Measurements from ENCODE around the gene ANKS1B. TPM values are rescaled to one million over a fixed set of nuclear protein-coding genes. Genes with fewer than 3 reads are reported as not detected.

ANKS1B gene
- total RNA-seq, 1 experiment from 2014 or later, result 9.7 TPM

DNA sequence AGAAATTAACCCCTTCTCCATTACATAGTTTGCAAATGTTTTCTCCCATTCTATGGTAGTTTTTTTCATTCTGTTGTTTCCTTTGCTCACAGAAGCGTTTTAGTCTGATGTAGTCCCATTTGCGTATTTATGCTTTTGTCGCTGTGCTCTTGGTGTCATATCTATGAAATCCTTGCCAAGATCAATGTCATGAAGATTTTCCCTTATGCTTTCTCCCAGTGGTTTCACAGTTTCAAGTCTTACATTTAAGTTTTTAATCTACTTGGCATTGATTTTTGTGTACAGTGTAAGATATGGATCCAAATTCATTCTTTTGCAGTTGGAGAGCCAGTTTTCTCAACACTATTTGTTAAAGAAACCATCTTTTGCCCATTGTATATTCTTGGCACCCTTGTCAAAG lies 982.0 kb downstream of the ANKS1B start:
- Histone ChIP-seq H3K27ac (ENCODE audit: low read length) (no peak overlapping the region), H3K9me3 (ENCODE audit: control insufficient read depth, insufficient read depth, low read depth, low read length) (no peaks in the 10 kb centered on the region), H3K4me3 (ENCODE audit: low read depth in 2 of 2, low read length in 2 of 2) (no peak overlapping the region), H3K36me3 (ENCODE audit: control insufficient read depth, insufficient read depth, low read length) (no peaks in the 10 kb centered on the region), H3K27me3 (ENCODE audit: control insufficient read depth, insufficient read depth, low read length) (no peaks in the 10 kb centered on the region), H3K4me1 (ENCODE audit: control insufficient read depth, insufficient read depth, low read length) (no peaks in the 10 kb centered on the region; the same call in 1 of the 2 replicates)
- POLR2A ChIA-PET, result no interaction called here
- ATAC-seq, result no peak
- CTCF ChIA-PET, result interaction anchor here (0.7 kb wide), 1 partner anchor 253 kb away, joined by 3 read pairs; no protein-coding TSS in a partner anchor
- TF ChIP-seq, protein P1, sequence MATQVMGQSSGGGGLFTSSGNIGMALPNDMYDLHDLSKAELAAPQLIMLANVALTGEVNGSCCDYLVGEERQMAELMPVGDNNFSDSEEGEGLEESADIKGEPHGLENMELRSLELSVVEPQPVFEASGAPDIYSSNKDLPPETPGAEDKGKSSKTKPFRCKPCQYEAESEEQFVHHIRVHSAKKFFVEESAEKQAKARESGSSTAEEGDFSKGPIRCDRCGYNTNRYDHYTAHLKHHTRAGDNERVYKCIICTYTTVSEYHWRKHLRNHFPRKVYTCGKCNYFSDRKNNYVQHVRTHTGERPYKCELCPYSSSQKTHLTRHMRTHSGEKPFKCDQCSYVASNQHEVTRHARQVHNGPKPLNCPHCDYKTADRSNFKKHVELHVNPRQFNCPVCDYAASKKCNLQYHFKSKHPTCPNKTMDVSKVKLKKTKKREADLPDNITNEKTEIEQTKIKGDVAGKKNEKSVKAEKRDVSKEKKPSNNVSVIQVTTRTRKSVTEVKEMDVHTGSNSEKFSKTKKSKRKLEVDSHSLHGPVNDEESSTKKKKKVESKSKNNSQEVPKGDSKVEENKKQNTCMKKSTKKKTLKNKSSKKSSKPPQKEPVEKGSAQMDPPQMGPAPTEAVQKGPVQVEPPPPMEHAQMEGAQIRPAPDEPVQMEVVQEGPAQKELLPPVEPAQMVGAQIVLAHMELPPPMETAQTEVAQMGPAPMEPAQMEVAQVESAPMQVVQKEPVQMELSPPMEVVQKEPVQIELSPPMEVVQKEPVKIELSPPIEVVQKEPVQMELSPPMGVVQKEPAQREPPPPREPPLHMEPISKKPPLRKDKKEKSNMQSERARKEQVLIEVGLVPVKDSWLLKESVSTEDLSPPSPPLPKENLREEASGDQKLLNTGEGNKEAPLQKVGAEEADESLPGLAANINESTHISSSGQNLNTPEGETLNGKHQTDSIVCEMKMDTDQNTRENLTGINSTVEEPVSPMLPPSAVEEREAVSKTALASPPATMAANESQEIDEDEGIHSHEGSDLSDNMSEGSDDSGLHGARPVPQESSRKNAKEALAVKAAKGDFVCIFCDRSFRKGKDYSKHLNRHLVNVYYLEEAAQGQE (IDR thresholded peaks at IDR 0.05; ENCODE audit: insufficient read depth in 1 of 2, low read depth in 2 of 2, low read length in 1 of 2), result no peak
- TF ChIP-seq, protein P2, sequence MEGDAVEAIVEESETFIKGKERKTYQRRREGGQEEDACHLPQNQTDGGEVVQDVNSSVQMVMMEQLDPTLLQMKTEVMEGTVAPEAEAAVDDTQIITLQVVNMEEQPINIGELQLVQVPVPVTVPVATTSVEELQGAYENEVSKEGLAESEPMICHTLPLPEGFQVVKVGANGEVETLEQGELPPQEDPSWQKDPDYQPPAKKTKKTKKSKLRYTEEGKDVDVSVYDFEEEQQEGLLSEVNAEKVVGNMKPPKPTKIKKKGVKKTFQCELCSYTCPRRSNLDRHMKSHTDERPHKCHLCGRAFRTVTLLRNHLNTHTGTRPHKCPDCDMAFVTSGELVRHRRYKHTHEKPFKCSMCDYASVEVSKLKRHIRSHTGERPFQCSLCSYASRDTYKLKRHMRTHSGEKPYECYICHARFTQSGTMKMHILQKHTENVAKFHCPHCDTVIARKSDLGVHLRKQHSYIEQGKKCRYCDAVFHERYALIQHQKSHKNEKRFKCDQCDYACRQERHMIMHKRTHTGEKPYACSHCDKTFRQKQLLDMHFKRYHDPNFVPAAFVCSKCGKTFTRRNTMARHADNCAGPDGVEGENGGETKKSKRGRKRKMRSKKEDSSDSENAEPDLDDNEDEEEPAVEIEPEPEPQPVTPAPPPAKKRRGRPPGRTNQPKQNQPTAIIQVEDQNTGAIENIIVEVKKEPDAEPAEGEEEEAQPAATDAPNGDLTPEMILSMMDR (IDR thresholded peaks at IDR 0.05), result no peak
- no peak for TF ChIP-seq POLR2AphosphoS5 (IDR thresholded peaks at IDR 0.05; ENCODE audit: low read depth, low read length)
- no peak for TF ChIP-seq TCF7L2 (IDR thresholded peaks at IDR 0.05; ENCODE audit: low read depth, low read length)
- TF ChIP-seq SIN3A (IDR thresholded peaks at IDR 0.05; ENCODE audit: borderline replicate concordance, insufficient read depth, low read depth, low read length), result no peak
- DNase-seq (ENCODE audit: low read depth, low spot score), result no peak
- in situ Hi-C loops (cut with HindIII; ENCODE audit: low pct_unique_long_range_greater_than_20kb, low sequenced_read_pairs), result no loop called here
- no TSS peak for BruUV-seq (replicated peaks)
- intact Hi-C loops (cut with micrococcal nuclease; ENCODE audit: unreplicated experiment), result no loop called here

DNA sequence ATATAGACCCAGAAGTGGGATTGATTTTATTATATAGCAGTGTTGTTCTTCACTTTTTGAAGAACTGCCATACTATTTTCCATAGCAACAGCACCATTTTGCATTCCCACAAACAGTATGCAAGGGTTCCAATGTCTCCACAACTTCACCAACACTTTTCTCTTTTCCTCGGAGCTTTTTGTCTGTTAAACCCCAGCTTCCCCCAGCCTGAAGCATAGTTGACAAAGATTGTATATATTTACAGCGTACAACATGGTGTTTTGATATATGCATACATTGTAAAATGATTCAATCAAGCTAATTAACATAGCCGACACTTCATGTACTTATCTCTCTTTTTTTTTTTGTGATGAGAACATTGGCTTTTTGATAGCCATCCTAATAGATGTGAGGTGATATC lies 982.6 kb downstream of the ANKS1B start:
- no peak for ATAC-seq
- Histone ChIP-seq H3K27me3 (ENCODE audit: control insufficient read depth, insufficient read depth, low read length) (no peaks in the 10 kb centered on the region), H3K4me3 (ENCODE audit: low read depth in 2 of 2, low read length in 2 of 2) (no peak overlapping the region), H3K27ac (ENCODE audit: low read length) (no peak overlapping the region), H3K4me1 (ENCODE audit: control insufficient read depth, insufficient read depth, low read length) (no peaks in the 10 kb centered on the region; the same call in 1 of the 2 replicates), H3K36me3 (ENCODE audit: control insufficient read depth, insufficient read depth, low read length) (no peaks in the 10 kb centered on the region), H3K9me3 (ENCODE audit: control insufficient read depth, insufficient read depth, low read depth, low read length) (no peaks in the 10 kb centered on the region)
- TF ChIP-seq, protein P2 (IDR thresholded peaks at IDR 0.05), result no peak
- TF ChIP-seq, protein P1 (IDR thresholded peaks at IDR 0.05; ENCODE audit: insufficient read depth in 1 of 2, low read depth in 2 of 2, low read length in 1 of 2), result no peak
- no peak for TF ChIP-seq SIN3A (IDR thresholded peaks at IDR 0.05; ENCODE audit: borderline replicate concordance, insufficient read depth, low read depth, low read length)
- TF ChIP-seq TCF7L2 (IDR thresholded peaks at IDR 0.05; ENCODE audit: low read depth, low read length), result no peak
- no peak for TF ChIP-seq POLR2AphosphoS5 (IDR thresholded peaks at IDR 0.05; ENCODE audit: low read depth, low read length)
- no TSS peak for BruUV-seq (replicated peaks)
- DNase-seq (ENCODE audit: low read depth, low spot score), result no peak
- in situ Hi-C loops (cut with HindIII; ENCODE audit: low pct_unique_long_range_greater_than_20kb, low sequenced_read_pairs) (no loop called here), intact Hi-C loops (cut with micrococcal nuclease; ENCODE audit: unreplicated experiment) (no loop called here)
- CTCF ChIA-PET, result no interaction called here
- POLR2A ChIA-PET, result no interaction called here
